Smooth muscle cell (in vitro differentiated cells): Measurements from ENCODE around the gene ITSN2. TPM values are rescaled to one million over a fixed set of nuclear protein-coding genes. Genes with fewer than 3 reads are reported as not detected.
"Not testable (repeated sequence)": the region's sequence is repeated elsewhere in the genome, so short reads cannot be mapped to it uniquely, and the experiment has no call there.

Source experiments
- DNase-seq: peaks from one replicate; lab custom pipeline; 2025; ENCODE audit not compliant: unreplicated experiment; lab: John Stamatoyannopoulos, UW
- H2AFZ ChIP-seq: fragments of 200-600 bp; sonication (generic); 2 replicates; pipeline ENCODE4 v1.6.0; 2016; ENCODE audit warnings: antibody characterized with exemption, low read depth, mild to moderate bottlenecking
- H3F3A ChIP-seq: fragments of 200-600 bp; sonication (generic); 2 replicates; pipeline ENCODE4 v1.6.0; 2017; ENCODE audit warnings: antibody characterized with exemption, low read depth
- H3K27ac ChIP-seq: fragments of 200-600 bp; sonication (generic); 2 replicates; pipeline ENCODE4 v1.5.1; 2016; ENCODE audit warnings: low read depth, mild to moderate bottlenecking
- H3K27me3 ChIP-seq: fragments of 200-600 bp; sonication (generic); 2 replicates; pipeline ENCODE4 v1.6.1; 2016; ENCODE audit warnings: low read depth, mild to moderate bottlenecking
- H3K36me3 ChIP-seq: fragments of 200-600 bp; sonication (generic); 2 replicates; pipeline ENCODE4 v1.5.1; 2016; ENCODE audit warnings: low read depth
- H3K4me1 ChIP-seq: fragments of 200-600 bp; sonication (generic); 2 replicates; pipeline ENCODE4 v1.5.1; 2016; ENCODE audit warnings: low read depth
- H3K4me2 ChIP-seq: fragments of 200-600 bp; sonication (generic); 2 replicates; pipeline ENCODE4 v1.6.0; 2016; ENCODE audit warnings: mild to moderate bottlenecking
- H3K4me3 ChIP-seq: fragments of 200-600 bp; sonication (generic); 2 replicates; pipeline ENCODE4 v1.5.1; 2016; ENCODE audit warnings: mild to moderate bottlenecking
- H3K79me2 ChIP-seq: fragments of 200-600 bp; sonication (generic); 2 replicates; pipeline ENCODE4 v1.6.0; 2016; ENCODE audit warnings: low read depth, mild to moderate bottlenecking
- H3K9ac ChIP-seq: fragments of 200-600 bp; sonication (generic); 2 replicates; pipeline ENCODE4 v1.6.0; 2016; ENCODE audit warnings: low read depth
- H3K9me3 ChIP-seq: fragments of 200-600 bp; sonication (generic); replicated peaks from 2 replicates; pipeline ENCODE4 v1.5.1; 2016; ENCODE audit warnings: low read depth
- H4K20me1 ChIP-seq: fragments of 200-600 bp; sonication (generic); 2 replicates; pipeline ENCODE4 v1.6.0; 2016; ENCODE audit warnings: low read depth
- CTCF ChIP-seq: fragments of 200-600 bp; sonication (generic); IDR thresholded peaks from 2 replicates; pipeline ENCODE4 v1.5.1; 2017; ENCODE audit warnings: borderline replicate concordance, mild to moderate bottlenecking, antibody characterized with exemption; ENCODE audit not compliant: insufficient read depth, poor library complexity, severe bottlenecking
- WGBS: methylation state at CpG from one replicate; pipeline ENCODE4 v1.1.7; 2016; ENCODE audit warnings: low lambda C conversion rate; 5-methylcytosine and 5-hydroxymethylcytosine counted together
- polyA plus RNA-seq: library from polyadenylated mRNA; unstranded; fragments of >200 nt; fragmentation: Nextera tagmentation; extraction: Ambion mirVana; gene quantifications from 2 replicates; pipeline ENCODE4 v1.2.1, GENCODE V29; 2016
- total RNA-seq: library from RNA; depleted of rRNA; stranded (reverse); fragments of >200 nt; gene quantifications from 2 replicates; pipeline ENCODE4 v1.2.3, GENCODE V29; 2014

Gene ITSN2
- total and polyA plus RNA-seq, 2 experiments from 2014 or later: 8.5 to 19.6 TPM

DNA sequence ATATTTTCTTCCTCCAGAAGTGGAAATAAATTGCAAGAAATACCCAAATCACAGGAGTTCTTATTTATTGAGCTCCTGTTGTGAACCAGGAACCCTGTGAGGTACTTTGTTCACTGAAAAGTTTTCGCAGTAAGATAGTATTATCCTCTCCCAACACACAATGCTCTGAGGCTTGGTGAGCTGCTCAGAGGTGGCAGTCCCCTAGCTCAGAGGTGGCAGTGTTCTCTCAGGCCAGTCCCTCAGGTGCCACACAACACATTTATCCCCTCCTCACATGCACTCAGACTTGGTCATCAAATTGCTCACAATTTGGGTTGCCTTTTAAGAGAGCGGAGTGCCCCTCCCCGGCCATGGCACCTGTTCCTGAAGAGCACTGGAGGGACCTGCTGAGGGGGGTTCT lies 159.5 kb downstream of the ITSN2 start:
- Histone ChIP-seq H3K79me2 (no peaks in the 10 kb centered on the region), H3K9me3 (no peaks in the 10 kb centered on the region), H3F3A (no peaks in the 10 kb centered on the region), H3K9ac (no peak overlapping the region), H3K4me2 (no peak overlapping the region), H3K27me3 (no peaks in the 10 kb centered on the region), H2AFZ (no peak overlapping the region), H3K4me1 (no peaks in the 10 kb centered on the region), H3K27ac (no peak overlapping the region), H3K36me3 (no peaks in the 10 kb centered on the region), H3K4me3 (no peak overlapping the region), H4K20me1 (no peaks in the 10 kb centered on the region)
- WGBS: 98% methylated on average over 3 of the region's 3 CpGs
- TF ChIP-seq CTCF: no peak
- no peak for DNase-seq

- no peak for DNase-seq
- Histone ChIP-seq H3K36me3 (no peaks in the 10 kb centered on the region), H3K4me3 (no peak overlapping the region), H3K4me1 (no peaks in the 10 kb centered on the region), H3K4me2 (no peak overlapping the region), H3K79me2 (no peaks in the 10 kb centered on the region), H3K27me3 (no peaks in the 10 kb centered on the region), H3K9me3 (no peaks in the 10 kb centered on the region), H3F3A (no peaks in the 10 kb centered on the region), H3K9ac (no peak overlapping the region), H4K20me1 (no peaks in the 10 kb centered on the region), H2AFZ (no peak overlapping the region), H3K27ac (no peak overlapping the region)
- TF ChIP-seq CTCF: no peak
- 90% methylated on average over 12 of the region's 12 CpGs for WGBS
Observed at GRCh38 chr2:24199968-24200590, 160.3 kb downstream of the ITSN2 start.

DNA sequence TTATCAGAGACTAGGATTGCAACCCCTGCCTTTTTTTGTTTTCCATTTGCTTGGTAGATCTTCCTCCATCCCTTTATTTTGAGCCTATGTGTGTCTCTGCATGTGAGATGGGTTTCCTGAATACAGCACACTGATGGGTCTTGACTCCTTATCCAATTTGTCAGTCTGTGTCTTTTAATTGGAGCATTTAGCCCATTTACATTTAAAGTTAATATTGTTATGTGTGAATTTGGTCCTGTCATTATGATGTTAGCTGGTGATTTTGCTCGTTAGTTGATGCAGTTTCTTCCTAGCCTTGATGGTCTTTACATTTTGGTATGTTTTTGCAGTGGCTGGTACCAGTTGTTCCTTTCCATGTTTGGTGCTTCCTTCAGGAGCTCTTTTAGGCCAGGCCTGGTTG lies 163.1 kb downstream of the ITSN2 start:
- not testable (repeated sequence) for H3K9me3 ChIP-seq, DNase-seq, H3K79me2 ChIP-seq, H4K20me1 ChIP-seq, H3K4me2 ChIP-seq, H3K4me1 ChIP-seq, H3F3A ChIP-seq, H3K27me3 ChIP-seq, H2AFZ ChIP-seq, H3K9ac ChIP-seq, H3K27ac ChIP-seq, H3K36me3 ChIP-seq, H3K4me3 ChIP-seq
- WGBS: 86% methylated on average over 1 of the region's 1 CpG

DNA sequence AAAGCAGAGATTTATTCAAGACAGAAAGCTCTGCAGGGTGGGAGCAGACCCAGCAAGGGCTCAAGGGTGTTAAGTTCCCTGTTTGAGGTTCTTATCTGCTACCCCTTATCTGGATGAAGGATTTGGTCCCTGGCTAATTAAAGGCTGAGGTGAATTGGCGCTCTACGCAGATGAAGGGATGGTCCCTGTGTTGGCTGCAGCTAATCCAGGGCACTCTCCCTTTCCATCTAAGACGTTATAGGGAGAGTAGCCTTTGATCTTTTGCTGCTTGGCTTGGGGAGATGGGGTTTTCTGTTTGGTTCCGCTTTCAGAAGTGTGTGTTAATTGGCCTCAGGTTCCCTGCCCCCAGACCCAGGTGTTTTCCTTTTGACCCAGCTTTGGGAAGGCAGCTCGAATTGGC lies 168.5 kb downstream of the ITSN2 start:
- no peaks in the 10 kb centered on the region for H3F3A ChIP-seq
- H3K9ac ChIP-seq: no peak overlapping the region
- H2AFZ ChIP-seq: no peak overlapping the region
- H3K36me3 ChIP-seq: no peaks in the 10 kb centered on the region
- H3K4me2 ChIP-seq: no peak overlapping the region
- no peak for TF ChIP-seq CTCF
- no peaks in the 10 kb centered on the region for H3K9me3 ChIP-seq
- no peaks in the 10 kb centered on the region for H3K79me2 ChIP-seq
- WGBS: 49% methylated on average over 5 of the region's 5 CpGs
- no peaks in the 10 kb centered on the region for H3K4me1 ChIP-seq
- DNase-seq: no peak
- H3K4me3 ChIP-seq: no peak overlapping the region
- H4K20me1 ChIP-seq: no peaks in the 10 kb centered on the region
- no peaks in the 10 kb centered on the region for H3K27me3 ChIP-seq
- H3K27ac ChIP-seq: no peak overlapping the region
